Measurements from ENCODE around the gene ACKR3.

The ACKR3 gene

DNA sequence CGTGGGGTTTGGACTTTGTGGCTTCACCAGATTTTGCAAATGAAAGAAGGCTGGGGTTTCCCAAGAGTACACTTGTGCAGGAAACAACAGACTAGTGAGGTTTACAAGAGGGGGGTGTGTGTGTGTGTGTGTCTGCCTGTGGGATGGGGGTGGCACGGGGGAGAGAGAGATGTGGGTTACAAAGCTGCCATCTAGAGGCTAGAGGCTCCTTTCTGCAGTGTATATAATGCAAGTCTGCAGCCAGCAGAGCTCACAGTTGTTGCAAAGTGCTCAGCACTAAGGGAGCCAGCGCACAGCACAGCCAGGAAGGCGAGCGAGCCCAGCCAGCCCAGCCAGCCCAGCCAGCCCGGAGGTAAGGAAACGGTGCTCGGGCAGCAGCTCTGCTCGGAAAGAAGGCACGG lies at the start of gene ACKR3:
ACKR3 (plus strand) TSS at position 253 of the 401 bp plus-strand sequence. CDS start 10,641 bp downstream, outside the sequence.
- peak; percentile 90 to 93 for DNase-seq

DNA sequence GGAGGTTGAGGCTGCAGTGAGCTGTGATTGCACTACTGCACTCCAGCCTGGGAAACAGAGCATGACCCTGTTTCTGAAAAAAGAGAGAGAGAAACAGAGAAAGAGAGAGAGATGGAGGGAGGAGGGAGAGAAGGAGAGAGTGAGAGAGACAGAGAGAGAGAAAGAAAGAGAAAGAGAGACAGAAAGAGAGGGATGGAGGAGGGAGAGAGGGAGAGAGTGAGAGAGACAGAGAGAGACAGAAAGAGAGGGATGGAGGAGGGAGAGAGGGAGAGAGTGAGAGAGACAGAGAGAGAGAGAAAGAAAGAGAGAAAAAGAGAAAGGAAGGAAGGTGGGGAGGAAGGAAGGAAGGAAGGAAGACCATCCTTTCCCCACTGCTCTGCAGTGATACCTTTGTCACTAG lies 48.1 kb upstream of the ACKR3 start:
- DNase-seq: no peak

DNA sequence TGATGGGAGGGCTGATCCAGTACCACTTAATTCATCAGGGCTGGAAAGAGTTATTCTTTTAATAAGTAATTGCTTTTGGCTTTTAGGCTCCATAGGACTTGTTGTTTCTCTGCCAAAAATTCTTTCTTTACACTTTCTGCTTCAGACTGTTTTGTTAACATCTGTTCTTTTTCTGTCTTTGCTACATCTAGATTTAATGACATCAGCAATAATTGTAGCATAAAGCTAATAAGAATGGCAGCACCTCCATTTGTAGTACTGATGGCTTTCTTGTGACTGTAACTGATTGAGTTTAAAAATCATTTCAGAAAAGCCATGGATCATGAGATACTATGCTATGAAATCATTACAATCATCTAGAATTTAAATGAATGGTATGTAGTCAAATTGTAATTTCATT lies 46.4 kb upstream of the ACKR3 start:
- no peak for DNase-seq

DNA sequence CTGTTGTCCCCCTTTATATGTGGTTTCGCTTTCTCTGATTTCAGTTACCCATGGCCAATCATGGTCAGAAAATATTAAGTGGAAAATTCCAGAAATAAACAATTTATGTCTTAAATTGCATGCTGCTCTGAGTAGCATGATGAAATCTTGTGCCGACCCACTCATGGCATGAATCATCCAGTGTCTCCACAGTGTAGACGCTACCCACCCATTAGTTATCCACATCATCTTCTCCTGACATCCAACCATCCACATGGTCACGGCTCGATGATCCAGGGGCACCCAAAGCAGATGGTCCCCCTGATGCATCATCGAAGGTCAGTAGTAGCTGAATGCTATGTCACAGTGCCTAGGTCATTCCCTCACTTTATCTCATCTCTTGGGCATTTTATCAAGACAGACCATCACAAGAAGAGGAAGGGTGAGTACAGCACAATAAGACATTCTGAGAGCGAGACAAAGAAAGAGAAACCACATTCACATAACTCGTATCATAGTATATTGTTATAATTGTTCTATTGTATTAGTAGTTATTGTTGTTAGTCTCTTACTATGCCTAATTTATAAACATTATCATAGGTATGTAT lies 44.1 kb upstream of the ACKR3 start:
- no peak for DNase-seq

DNA sequence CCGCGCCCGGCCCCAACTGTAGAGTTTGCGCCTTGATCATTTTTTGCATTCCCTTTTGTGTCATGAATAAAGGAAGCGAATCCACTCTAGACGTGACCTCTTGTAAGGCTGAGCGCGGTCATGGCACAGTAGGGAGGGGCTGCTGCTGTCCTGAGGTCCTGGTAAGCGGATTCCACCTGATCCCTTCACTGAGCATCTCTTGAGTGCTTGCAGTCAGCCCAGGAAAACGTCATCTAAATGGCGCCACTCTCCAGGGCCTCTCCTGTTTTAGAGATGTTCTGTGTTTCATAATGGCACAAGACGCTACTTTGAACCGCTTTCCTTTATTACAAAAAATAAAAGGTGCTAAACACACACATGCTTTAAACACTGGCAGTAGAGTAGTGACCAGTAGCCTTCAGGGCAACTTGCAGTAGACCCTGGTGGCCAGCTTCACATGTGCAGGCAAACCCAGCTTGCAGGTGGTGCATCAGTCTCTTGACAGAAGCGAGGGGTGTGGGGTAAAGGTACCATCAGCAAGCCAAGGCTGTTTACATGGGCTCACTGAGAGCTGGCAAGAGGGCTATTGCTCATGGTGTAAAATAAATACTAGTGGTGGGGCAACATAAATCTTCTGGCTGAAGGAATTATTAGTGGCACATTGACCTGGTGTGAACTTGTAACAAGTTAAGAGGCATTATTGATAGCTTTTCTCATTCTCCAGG lies 43.0 kb upstream of the ACKR3 start:
- DNase-seq: no peak

DNA sequence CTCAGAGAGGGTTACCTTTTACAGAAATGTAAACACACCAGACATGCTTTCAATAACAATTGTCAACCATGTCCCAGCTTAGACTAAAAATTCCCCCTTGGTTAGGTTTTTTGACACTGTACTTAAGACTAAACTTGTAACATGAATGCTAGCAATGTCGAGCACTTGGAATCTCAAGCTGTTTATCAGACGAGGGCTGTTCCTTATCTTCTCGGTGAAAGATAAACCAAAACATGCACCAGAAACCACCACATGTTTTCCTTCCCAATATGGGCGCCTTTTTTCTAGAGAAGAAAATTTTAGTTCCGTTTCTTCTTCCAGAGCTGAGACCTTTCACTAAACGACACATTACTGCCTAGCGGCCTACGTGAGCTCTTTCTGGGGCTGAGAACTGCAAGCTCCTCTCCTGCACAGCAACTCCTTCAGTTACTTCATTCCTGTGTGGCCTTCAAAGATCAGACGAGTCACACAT lies 42.4 kb upstream of the ACKR3 start:
- DNase-seq: no peak

DNA sequence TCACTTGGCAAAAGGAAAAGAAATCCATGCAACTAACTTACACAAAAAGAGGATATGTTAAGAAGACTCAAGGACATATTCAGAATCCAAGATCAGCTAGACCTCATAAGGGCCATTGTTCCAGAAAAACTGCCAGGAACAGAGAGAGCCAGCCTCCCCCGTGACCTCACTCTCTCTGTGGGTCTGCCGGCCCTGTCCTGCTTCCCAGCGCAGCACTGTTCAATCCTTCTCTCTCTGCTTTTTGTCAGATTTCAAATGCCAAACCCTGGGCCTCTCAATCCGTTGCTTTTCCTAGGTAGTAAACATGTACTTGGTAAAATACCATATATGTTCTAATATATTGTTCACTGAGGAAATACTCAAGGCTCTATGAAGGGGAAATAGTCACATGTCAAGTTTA lies 40.0 kb upstream of the ACKR3 start:
- no peak for DNase-seq

DNA sequence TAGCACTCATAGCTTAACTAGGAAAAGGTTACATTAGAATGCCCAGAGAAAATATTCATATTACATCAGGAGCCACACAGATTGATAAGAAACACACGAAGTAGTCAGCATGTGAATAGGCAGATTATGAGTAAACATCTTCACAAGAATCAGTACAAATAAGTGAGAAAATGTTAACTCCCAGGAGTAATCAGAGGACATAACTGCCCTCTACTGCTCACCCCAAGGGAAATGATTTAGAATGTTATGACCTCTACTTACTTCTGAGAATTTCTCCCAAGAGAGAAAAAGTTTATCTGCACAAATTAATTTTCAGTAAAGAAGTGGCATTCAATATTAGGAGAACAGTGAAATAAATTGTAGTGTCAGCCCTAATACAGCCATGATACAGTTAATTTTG lies 39.1 kb upstream of the ACKR3 start:
- DNase-seq: no peak

DNA sequence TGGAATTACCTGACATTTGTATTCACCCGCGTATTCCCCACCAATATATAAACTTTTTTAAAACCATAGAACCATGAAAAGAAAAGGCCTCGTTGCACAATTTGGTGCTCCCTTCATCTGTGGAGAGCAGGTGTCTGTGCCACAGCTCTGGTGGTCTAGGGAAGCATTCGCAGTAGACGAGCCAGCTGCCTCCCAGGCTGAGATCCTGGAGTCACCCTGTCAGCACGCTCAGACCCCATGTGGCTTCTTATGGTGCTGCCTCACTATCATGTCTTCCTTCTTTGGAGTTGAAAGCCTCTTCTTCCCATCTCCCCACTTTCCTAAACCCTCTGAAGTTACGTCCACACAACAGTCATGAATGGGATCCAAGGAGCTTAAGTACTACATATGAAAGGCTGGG lies 38.4 kb upstream of the ACKR3 start:
- no peak for DNase-seq

DNA sequence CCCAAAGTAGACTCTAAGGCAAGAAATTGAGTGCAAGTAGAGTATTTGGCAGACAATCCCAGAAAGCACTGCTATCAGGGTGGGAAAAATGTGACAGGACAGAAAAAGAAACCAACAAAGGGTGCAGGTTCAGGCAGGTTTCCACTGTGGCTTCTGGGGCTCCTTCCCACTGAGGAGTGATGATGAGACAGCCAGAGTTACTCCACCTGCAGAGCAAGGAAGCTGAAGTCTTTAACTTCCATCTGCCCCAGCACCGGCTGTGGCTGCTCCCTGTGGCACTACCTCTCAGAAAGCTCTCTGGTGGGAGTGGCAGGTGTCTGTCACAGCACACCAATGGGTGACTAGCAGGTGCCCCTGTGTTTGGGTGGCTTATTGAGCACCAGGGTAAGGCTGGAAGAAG lies 37.6 kb upstream of the ACKR3 start:
- DNase-seq: no peak

DNA sequence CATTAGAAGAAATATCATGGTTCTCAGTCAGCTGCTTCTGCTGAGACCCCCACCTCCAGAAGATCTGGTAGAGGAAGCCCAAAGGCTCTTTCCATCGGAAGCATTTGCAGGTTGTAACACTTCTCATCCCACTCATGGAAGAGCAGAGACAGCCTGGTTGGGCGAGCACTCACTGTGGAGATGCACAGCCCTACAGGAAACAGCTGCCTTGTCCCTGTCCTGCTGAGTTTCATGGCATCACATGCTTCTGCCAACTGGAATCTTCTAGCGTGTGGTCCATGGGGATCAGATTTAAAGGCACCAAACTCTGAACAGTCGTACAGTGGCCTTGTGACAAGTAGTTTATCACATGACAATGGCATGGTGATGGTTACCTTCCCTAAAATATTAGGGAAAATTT lies 36.3 kb upstream of the ACKR3 start:
- DNase-seq: no peak

DNA sequence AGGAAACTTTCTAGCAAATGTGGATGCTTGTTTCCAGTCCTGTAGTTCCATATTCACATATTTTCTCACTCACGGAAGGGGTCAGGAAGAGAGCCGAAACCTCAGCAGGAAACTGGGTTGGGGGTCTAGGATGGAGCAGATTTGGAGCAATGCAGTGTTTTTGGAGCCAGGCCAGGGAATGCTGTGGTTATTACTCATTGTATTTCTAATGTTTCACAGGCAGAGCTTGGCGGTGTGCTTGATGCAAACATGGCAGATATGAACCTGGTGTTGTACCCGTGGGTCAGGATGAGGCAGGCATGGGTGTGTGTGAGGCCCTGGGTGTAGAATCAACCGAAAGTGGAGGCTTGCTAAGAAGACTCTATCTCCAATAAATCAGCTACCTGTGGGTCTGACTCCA lies 34.6 kb upstream of the ACKR3 start:
- no peak for DNase-seq

DNA sequence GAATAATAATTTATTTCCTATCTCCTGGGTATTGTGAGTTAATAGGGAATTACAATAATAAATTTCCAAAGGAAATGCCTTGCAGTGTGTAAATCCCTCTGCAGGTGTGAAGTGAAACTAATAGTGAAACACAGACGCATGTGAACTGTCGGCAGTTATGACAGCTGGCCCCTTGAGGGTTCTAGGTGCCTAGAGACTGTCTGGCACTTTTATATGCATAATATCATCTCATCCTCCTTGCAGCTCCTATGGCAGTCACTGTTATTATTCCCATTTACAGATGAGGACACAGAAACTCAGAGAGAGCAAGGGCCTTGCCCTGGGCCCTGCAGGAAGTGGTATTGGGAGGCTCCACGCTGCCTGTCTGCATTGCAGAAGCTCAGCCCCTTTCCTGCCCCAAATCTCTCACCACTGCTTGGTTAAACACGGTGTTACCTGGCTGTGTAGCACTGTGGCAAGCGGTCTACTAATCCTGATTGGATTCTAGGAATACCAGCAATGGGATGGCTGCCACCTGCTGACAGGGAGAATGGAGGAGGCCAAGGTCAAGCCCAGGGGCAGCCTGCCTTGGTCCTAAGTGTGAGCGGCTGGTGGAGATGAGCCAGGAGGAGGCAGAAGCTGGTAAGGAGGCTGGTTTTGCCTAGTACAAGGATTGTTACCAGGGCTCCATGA lies 32.8 kb upstream of the ACKR3 start:
- no peak for DNase-seq

DNA sequence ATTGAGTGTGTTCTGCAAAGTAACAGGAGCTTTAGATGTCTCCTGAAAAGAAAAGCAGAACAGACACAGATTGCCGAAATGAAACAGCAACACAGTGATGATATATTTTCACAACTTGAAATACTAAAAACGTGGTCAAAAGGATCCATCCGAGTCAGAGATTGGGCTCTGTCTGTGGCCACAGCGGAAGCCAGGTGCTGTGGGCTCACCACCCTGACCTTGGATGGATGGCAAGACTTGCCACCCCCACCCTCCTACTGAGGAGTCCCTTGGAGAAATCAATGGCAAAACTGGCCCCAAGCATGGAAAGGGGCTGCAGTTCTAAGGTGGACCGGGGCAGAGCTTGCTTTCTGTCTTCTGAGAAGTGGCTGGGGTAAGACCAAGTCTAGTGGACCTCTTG lies 31.4 kb upstream of the ACKR3 start:
- no peak for DNase-seq

DNA sequence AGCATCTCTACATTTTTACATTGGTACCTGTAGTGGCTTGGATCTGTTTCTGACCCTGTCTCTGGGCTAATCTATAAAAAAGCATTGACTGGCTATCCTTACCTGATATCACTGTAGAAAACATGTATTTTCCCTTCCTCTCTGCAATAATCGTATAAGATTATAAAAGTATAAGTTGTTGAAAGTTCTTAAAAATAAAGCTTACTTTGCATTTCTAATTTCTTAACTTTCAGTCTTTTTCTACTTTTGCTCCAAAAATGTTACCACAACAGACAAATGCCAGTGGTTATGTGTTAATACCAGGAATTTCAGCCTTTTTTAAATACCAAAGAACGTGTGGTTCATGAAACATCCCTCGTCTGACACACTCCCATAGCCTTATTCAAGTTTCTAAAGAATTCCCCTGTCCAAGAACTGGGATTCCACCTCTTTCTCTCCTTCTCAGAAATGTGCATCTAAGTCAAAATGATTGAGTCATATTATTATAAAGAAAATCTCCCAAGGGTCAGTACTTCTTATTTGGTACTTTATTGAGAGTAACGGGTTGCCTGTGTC lies 28.5 kb upstream of the ACKR3 start:
- no peak for DNase-seq

DNA sequence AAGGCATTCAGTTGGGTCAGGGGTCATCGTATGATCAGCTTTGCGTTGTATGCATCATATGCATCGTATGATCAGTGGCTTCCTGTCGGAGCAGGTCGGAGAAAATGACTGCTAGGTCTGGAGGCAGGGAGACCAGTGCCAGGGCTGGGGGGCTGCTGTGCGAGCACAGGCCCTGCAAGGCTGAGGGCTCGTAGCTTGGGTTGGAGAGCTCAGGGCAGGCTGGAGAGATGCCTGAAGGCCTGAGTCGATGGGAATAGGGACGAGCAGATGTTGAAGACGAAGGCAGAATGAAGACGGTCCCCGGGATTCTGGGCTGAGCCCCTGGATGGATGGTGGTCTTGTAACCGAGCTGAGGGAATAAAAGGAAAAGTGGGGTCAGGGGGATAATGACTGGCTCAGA lies 25.3 kb upstream of the ACKR3 start:
- no peak for DNase-seq

DNA sequence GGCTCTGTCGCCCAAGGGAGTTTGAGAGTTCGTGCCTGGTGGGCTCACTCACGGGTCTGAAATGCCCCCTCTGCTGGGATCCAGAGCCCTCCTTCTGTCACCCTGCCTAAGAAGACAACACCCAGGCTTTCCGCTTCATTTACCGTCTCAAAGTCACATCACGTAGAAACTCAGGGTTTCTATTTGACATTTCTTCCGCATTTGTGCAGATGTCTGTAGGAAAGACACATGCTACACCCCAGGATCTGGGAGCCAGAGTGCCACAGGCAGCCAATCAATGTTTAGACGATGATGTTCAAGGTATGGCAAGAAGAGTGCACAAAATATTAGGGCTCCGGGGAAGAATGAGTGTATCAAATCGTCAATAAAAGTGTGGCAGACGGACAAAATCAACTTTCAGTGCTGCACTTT lies 24.4 kb upstream of the ACKR3 start:
- no peak for DNase-seq

DNA sequence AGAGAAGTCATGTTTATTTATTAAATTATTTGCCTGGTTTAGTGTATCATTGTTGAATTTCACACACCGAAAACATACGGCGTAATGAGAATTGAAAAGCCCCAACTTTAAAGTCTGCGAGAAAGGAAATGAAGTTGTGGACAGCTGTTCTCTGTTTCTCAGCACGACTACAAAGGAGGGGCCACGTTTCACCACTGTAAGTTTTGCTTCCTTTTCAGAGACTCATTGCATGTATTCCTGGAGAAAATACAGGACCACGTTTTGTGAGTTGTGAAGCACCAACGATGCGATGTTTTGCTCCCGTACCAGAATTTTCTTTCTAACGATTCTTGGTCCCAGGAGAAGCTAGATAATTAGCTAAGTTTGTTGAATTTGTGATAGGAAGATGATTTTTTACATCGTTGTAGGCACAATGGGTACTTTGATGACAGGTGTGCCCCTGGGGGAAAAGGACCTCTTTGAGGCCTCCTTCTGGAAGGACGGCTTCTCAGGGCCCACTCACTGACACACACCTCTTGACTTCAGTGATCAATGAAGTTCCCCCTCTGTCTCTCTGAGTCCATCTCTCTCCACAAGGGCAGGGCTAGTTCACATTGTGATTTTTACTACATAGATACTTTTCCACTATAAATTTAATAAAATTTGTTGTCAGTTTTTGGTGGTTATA lies 23.7 kb upstream of the ACKR3 start:
- no peak for DNase-seq

DNA sequence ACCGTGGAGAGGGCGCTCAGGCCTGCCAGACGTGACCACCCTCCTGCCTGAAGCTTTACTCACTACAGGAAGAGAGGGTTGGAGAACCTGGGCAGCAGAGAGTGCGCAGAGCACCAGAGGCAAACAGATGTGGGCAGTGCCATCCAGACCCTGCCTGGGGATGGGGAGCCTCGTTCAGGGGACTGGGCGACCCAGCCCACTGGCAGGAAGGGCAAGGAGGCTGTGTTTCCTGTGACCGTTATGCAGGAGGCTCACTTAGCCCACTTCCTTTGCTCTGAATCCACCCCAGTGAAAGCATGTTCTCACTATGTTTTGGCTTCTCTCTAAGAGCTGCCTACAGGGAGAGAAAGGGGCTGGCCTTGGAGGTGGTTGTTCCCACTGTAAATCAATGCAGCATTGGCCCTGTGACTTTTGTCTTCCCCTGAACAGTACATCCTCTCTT lies 23.0 kb upstream of the ACKR3 start:
- no peak for DNase-seq

DNA sequence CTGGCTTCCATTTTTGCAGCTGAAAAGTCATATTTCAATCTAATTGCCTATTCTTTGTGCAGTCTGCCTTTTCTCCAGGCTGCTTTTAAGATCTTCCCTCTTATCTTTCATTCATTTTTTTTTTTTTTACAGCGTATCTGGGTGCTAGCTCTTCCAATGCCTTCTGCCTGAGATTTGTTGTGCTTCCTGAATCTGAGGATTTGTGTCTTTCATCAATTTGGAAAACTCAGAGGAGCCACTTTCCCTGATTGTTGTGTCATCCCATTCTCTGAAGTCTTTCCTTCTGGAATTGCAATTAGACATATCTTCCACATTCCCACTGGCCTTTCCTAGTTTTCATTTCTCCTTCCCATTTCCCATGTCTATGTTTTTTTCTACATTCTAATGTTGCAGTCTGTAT lies 21.9 kb upstream of the ACKR3 start:
- DNase-seq: no peak

DNA sequence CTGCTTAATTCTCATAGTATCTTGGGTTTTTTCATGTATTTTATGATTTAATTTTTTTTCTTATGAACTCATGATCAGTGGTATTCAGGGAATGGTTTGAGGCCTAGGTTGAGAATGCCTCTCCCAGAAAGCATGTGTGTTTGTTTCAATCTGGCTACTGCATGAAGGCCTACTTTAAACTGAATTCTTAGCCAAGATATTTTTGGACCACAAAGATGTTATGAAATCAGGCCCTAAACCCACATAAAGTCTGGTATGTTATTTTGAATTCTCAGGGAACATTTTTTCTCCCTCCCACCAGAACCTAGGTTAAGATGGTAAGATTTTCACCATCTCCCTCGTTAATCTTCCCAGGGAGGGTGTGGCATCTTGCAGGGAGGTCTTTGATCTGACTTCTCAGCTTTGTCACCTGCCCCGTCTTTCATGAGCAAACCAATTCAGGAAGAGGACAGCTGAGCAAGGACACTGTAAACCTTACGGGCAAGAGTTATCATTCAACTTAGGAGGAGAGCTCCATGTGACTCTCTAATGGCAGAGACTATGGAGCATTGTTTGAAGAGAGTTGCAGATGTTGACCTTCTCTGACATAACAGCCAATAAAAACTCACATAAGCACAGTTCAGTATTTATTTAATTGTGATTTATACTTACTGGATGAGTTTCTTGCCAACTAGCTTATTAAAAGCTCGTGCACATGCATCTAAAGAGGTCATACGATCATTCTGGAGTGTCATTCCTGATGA lies 21.3 kb upstream of the ACKR3 start:
- no peak for DNase-seq

DNA sequence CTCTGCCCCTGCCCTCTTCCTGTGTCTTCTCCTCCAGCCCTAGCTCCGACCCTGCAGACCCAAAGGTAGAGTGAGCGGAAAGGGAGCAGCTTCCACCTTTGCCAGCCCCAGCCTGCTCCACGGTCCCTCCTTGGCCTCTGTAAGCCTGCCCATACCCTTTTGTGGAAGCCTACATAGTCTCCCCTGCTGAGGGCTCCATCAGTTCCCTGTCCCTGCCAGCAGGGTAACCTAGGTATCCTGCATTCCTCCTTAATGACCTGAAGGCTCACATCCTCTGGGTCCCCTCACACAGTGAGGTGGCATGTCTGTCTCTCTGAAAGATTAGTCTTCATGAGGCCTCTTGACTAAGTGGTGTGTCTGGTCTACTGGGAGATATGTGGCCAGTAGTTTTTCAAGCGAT lies 20.5 kb upstream of the ACKR3 start:
- no peak for DNase-seq

DNA sequence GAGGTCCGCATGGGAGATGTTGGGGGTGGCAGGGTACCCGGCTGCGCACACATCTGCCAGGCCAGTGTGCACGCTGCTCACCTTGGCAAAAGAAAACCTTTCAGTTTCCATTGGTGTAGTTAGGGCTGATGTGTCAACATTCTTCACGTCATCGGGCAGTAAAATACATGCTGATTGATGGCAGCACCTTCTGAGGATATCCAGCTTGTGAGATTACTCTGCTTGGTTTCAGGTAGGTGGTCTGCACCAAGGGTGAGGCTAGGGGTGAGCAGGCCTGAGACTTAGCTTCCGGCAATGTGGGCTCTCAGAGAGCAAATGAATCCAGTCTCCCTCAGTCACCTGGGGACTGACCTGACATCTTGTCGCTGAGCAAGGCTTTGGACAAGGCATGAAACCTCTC lies 19.3 kb upstream of the ACKR3 start:
- DNase-seq: no peak
